ENCODE measurements around the gene MBOAT2.
"Not testable (repeated sequence)": the region's sequence is repeated elsewhere in the genome, so short reads cannot be mapped to it uniquely, and the experiment has no call there.

The MBOAT2 gene

DNA sequence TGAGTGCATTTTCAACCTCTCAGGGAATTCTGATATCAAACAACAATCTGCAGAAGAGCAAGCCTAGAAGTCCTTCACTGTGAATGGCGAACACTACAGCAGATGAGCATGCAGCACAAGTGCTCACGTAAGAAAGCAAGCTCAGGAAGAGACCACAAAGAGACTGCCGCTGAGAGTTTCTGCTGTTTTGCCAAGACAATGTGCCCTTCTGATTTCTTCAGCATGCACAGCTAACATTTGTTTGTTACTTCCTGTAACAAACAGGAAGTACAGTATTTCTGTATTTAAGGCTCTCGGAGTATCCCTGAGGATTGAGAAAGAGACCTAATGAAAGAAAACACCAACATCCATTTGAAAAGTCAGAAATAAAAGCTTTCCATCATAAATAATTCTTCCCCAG, 45.9 kb downstream of the MBOAT2 start:
- H3K9me3 ChIP-seq (ENCODE audit: control insufficient read depth, low read length) = peaks cover 33% of the 10 kb centered on the region
- 97 to 98% methylated on average over 3 of the region's 4 CpGs for WGBS, 2 experiments (ENCODE audit: insufficient coverage in 2 of 2)
- H3K4me1 ChIP-seq (ENCODE audit: control insufficient read depth, insufficient read depth, low read length, poor library complexity, severe bottlenecking) = peaks cover 4% of the 10 kb centered on the region
- no peak overlapping the region for H3K4me3 ChIP-seq (ENCODE audit: extremely low read depth, insufficient read depth, low read length, poor library complexity, severe bottlenecking)
- H3K36me3 ChIP-seq (ENCODE audit: control insufficient read depth, insufficient read depth, low read length) = peaks cover 27% of the 10 kb centered on the region
- H3K27ac ChIP-seq (ENCODE audit: low read depth, low read length, severe bottlenecking) = no peak overlapping the region

- no peak overlapping the region for H3K27ac ChIP-seq (ENCODE audit: low read depth, low read length, severe bottlenecking)
- no peak overlapping the region for H3K4me3 ChIP-seq (ENCODE audit: extremely low read depth, insufficient read depth, low read length, poor library complexity, severe bottlenecking)
- H3K4me1 ChIP-seq (ENCODE audit: control insufficient read depth, insufficient read depth, low read length, poor library complexity, severe bottlenecking) = peaks cover 4% of the 10 kb centered on the region
- WGBS, 2 experiments (ENCODE audit: insufficient coverage in 2 of 2) = no CpG with 5 or more reads among the region's 1 CpG
- H3K36me3 ChIP-seq (ENCODE audit: control insufficient read depth, insufficient read depth, low read length) = peaks cover 32% of the 10 kb centered on the region
- peaks cover 39% of the 10 kb centered on the region for H3K9me3 ChIP-seq (ENCODE audit: control insufficient read depth, low read length)
Measured at GRCh38 chr2:8956774-8957173, 46.7 kb downstream of the MBOAT2 start.

DNA sequence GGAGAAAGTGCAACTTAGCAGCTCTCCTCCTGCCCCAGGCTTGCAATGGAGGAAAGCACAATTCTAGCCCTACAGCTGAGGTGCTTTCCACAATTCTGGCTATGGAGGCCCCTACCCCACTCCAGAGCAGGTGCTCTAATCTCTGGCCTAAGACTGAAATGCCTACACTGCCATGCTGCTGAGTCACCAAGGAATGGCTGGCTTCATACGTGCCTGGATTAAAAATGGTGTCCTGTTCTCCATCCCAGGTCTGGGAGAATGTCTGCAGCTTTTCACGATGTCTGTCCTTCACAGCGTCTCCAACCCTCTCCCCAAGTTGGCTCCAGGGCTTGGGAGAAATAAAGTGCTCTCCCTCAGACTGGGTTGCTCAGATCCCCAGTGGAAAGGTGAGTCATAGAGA, 48.5 kb downstream of the MBOAT2 start:
- Histone ChIP-seq H3K27ac (ENCODE audit: low read depth, low read length, severe bottlenecking) (no peak overlapping the region), H3K4me3 (ENCODE audit: extremely low read depth, insufficient read depth, low read length, poor library complexity, severe bottlenecking) (no peak overlapping the region), H3K4me1 (ENCODE audit: control insufficient read depth, insufficient read depth, low read length, poor library complexity, severe bottlenecking) (peaks cover 4% of the 10 kb centered on the region), H3K9me3 (ENCODE audit: control insufficient read depth, low read length) (peaks cover 43% of the 10 kb centered on the region), H3K36me3 (ENCODE audit: control insufficient read depth, insufficient read depth, low read length) (peaks cover 32% of the 10 kb centered on the region)
- WGBS, 2 experiments (ENCODE audit: insufficient coverage in 2 of 2) = 85 to 89% methylated on average over 1 to 3 of the region's 3 CpGs

DNA sequence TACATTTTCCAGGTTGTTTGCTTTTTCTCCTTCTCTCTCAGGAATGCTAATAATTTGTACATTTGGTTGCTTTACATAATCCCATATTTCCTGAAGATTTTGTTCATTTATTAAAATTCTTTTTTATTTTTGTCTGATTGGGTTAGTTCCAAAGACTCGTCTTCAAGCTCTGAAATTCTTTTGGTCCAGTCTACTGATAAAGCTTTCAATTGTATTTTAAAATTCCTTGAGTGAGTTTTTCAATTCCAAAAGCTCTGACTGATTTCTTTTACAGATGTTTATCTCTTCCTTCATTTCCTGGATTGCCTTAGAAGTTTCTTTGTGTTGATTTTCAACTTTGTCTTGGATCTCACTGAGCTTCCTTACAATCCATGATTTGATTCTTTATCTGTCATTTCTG, 50.0 kb downstream of the MBOAT2 start:
- no peak overlapping the region for H3K27ac ChIP-seq (ENCODE audit: low read depth, low read length, severe bottlenecking)
- WGBS, 2 experiments (ENCODE audit: insufficient coverage in 2 of 2) = no CpG with 5 or more reads among the region's 1 CpG
- no peak overlapping the region for H3K4me3 ChIP-seq (ENCODE audit: extremely low read depth, insufficient read depth, low read length, poor library complexity, severe bottlenecking)
- peaks cover 32% of the 10 kb centered on the region for H3K36me3 ChIP-seq (ENCODE audit: control insufficient read depth, insufficient read depth, low read length)
- H3K9me3 ChIP-seq (ENCODE audit: control insufficient read depth, low read length) = peaks cover 45% of the 10 kb centered on the region
- H3K4me1 ChIP-seq (ENCODE audit: control insufficient read depth, insufficient read depth, low read length, poor library complexity, severe bottlenecking) = peaks cover 4% of the 10 kb centered on the region

- 87 to 89% methylated on average over 6 to 8 of the region's 8 CpGs for WGBS, 2 experiments (ENCODE audit: insufficient coverage in 2 of 2)
- H3K27ac ChIP-seq (ENCODE audit: low read depth, low read length, severe bottlenecking) = no peak overlapping the region
- no peaks in the 10 kb centered on the region for H3K4me1 ChIP-seq (ENCODE audit: control insufficient read depth, insufficient read depth, low read length, poor library complexity, severe bottlenecking)
- no peaks in the 10 kb centered on the region for H3K9me3 ChIP-seq (ENCODE audit: control insufficient read depth, low read length)
- peaks cover 22% of the 10 kb centered on the region for H3K36me3 ChIP-seq (ENCODE audit: control insufficient read depth, insufficient read depth, low read length)
- no peak overlapping the region for H3K4me3 ChIP-seq (ENCODE audit: extremely low read depth, insufficient read depth, low read length, poor library complexity, severe bottlenecking)
Measured at GRCh38 chr2:8939486-8940114, 63.9 kb downstream of the MBOAT2 start.

DNA sequence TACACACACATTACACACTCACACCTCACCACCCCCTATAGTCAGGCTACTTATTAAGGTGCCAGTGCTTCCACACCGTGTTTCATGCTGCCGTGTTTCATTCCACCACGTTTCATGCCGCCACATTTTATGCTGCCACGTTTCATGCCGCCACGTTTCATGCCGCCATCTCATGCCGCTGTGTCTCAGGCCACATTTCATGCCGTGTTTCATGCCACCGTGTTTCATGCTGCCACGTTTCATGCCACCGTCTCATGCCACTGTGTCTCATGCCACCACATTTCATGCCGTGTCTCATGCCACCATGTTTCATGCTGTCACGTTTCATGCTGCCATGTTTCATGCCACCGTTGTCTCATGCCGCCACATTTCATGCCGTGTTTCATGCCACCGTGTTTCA, 65.1 kb downstream of the MBOAT2 start:
- no peak overlapping the region for H3K27ac ChIP-seq (ENCODE audit: low read depth, low read length, severe bottlenecking)
- H3K4me3 ChIP-seq (ENCODE audit: extremely low read depth, insufficient read depth, low read length, poor library complexity, severe bottlenecking) = no peak overlapping the region
- peaks cover 29% of the 10 kb centered on the region for H3K36me3 ChIP-seq (ENCODE audit: control insufficient read depth, insufficient read depth, low read length)
- 94 to 98% methylated on average over 19 of the region's 19 CpGs for WGBS, 2 experiments (ENCODE audit: insufficient coverage in 2 of 2)
- no peaks in the 10 kb centered on the region for H3K4me1 ChIP-seq (ENCODE audit: control insufficient read depth, insufficient read depth, low read length, poor library complexity, severe bottlenecking)
- no peaks in the 10 kb centered on the region for H3K9me3 ChIP-seq (ENCODE audit: control insufficient read depth, low read length)

DNA sequence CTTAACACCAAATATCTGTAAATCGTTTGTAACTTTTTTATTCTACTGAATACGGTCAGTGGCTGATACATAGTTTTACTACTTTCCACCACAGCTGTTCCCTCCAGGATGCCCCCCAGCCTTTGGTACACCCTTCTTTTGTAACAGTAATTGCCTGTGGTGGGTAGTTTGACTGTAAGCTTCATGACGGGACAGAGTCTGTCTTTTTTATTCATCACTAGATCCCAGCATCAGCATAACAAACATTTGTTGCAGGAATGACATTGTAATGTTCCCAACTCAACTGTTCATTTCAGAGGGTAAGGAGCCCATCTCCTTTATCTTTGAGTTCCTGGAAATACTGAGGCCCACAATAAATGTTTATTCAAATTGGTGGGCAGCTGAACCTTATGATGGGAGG, 67.5 kb downstream of the MBOAT2 start:
- Histone ChIP-seq H3K36me3 (ENCODE audit: control insufficient read depth, insufficient read depth, low read length) (peaks cover 26% of the 10 kb centered on the region), H3K4me1 (ENCODE audit: control insufficient read depth, insufficient read depth, low read length, poor library complexity, severe bottlenecking) (no peaks in the 10 kb centered on the region), H3K4me3 (ENCODE audit: extremely low read depth, insufficient read depth, low read length, poor library complexity, severe bottlenecking) (no peak overlapping the region), H3K27ac (ENCODE audit: low read depth, low read length, severe bottlenecking) (no peak overlapping the region), H3K9me3 (ENCODE audit: control insufficient read depth, low read length) (no peaks in the 10 kb centered on the region)
- WGBS, 2 experiments (ENCODE audit: insufficient coverage in 2 of 2) = no CpG with 5 or more reads among the region's 3 CpGs

- Histone ChIP-seq H3K4me3 (ENCODE audit: extremely low read depth, insufficient read depth, low read length, poor library complexity, severe bottlenecking) (no peak overlapping the region), H3K9me3 (ENCODE audit: control insufficient read depth, low read length) (no peaks in the 10 kb centered on the region), H3K27ac (ENCODE audit: low read depth, low read length, severe bottlenecking) (no peak overlapping the region), H3K36me3 (ENCODE audit: control insufficient read depth, insufficient read depth, low read length) (peaks cover 25% of the 10 kb centered on the region), H3K4me1 (ENCODE audit: control insufficient read depth, insufficient read depth, low read length, poor library complexity, severe bottlenecking) (no peaks in the 10 kb centered on the region)
Measured at GRCh38 chr2:8934338-8934737, 69.1 kb downstream of the MBOAT2 start.

GRCh38 chr2:8932702-8933101, 70.8 kb downstream of the MBOAT2 start:
- Histone ChIP-seq H3K4me1 (ENCODE audit: control insufficient read depth, insufficient read depth, low read length, poor library complexity, severe bottlenecking) (no peaks in the 10 kb centered on the region), H3K36me3 (ENCODE audit: control insufficient read depth, insufficient read depth, low read length) (peaks cover 12% of the 10 kb centered on the region), H3K27ac (ENCODE audit: low read depth, low read length, severe bottlenecking) (no peak overlapping the region), H3K4me3 (ENCODE audit: extremely low read depth, insufficient read depth, low read length, poor library complexity, severe bottlenecking) (no peak overlapping the region), H3K9me3 (ENCODE audit: control insufficient read depth, low read length) (no peaks in the 10 kb centered on the region)
- 83 to 88% methylated on average over 1 of the region's 2 CpGs for WGBS, 2 experiments (ENCODE audit: insufficient coverage in 2 of 2)

DNA sequence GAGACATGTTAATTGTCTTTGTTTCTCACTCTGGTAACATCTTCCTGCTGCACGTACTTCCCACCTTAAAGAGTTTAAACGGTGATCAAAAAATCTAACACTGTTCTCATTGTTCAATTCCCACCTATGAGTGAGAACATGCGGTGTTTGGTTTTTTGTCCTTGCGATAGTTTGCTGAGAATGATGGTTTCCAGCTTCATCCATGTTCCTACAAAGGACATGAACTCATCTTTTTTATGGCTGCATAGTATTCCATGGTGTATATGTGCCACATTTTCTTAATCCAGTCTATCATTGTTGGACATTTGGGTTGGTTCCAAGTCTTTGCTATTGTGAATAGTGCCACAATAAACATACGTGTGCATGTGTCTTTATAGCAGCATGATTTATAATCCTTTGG, 73.3 kb downstream of the MBOAT2 start:
- not testable (repeated sequence) for H3K4me3 ChIP-seq (ENCODE audit: extremely low read depth, insufficient read depth, low read length, poor library complexity, severe bottlenecking); H3K36me3 ChIP-seq (ENCODE audit: control insufficient read depth, insufficient read depth, low read length); H3K27ac ChIP-seq (ENCODE audit: low read depth, low read length, severe bottlenecking); H3K4me1 ChIP-seq (ENCODE audit: control insufficient read depth, insufficient read depth, low read length, poor library complexity, severe bottlenecking); H3K9me3 ChIP-seq (ENCODE audit: control insufficient read depth, low read length)
- 92% methylated on average over 2 of the region's 5 CpGs; no CpG with 5 or more reads in 1 of the 2 experiments for WGBS, 2 experiments (ENCODE audit: insufficient coverage in 2 of 2)

GRCh38 chr2:8929128-8929527, 74.4 kb downstream of the MBOAT2 start:
- WGBS, 2 experiments (ENCODE audit: insufficient coverage in 2 of 2) = 90 to 98% methylated on average over 3 of the region's 3 CpGs
- Histone ChIP-seq H3K4me3 (ENCODE audit: extremely low read depth, insufficient read depth, low read length, poor library complexity, severe bottlenecking) (no peak overlapping the region), H3K36me3 (ENCODE audit: control insufficient read depth, insufficient read depth, low read length) (peaks cover 2% of the 10 kb centered on the region), H3K27ac (ENCODE audit: low read depth, low read length, severe bottlenecking) (no peak overlapping the region), H3K4me1 (ENCODE audit: control insufficient read depth, insufficient read depth, low read length, poor library complexity, severe bottlenecking) (no peaks in the 10 kb centered on the region), H3K9me3 (ENCODE audit: control insufficient read depth, low read length) (no peaks in the 10 kb centered on the region)

Data from mesodermal cell (in vitro differentiated cells).